SK-N-SH (cell line): ENCODE data around the gene SLC26A3. TPM values are rescaled to one million over a fixed set of nuclear protein-coding genes. Genes with fewer than 3 reads are reported as not detected.

ENCODE experiments used
- CTCF ChIA-PET: fragments of 300-600, 350-600 bp; formaldehyde crosslinking; extraction: SDS; loops from one replicate; lab custom pipeline; 2021; lab: Yijun Ruan, JAX
- POLR2A ChIA-PET: fragments of 350-600 bp; sonication (Branson Sonifier 250); formaldehyde crosslinking; extraction: SDS; loops from one replicate; lab custom pipeline; 2020; ENCODE audit warnings: antibody characterized with exemption, inconsistent platforms; lab: Yijun Ruan, JAX
- DNase-seq: peaks from one replicate; pipeline ENCODE4 v3.0.0; 2012
- H2AFZ ChIP-seq: fragments of 200-600 bp; sonication (generic); 2 replicates; pipeline ENCODE4 v1.8.1; 2016; ENCODE audit warnings: antibody characterized with exemption, mild to moderate bottlenecking, low read depth
- H3F3A ChIP-seq: fragments of 200-600 bp; sonication (generic); replicated peaks from 2 replicates; pipeline ENCODE3; 2016; ENCODE audit warnings: antibody characterized with exemption, mild to moderate bottlenecking; ENCODE audit not compliant: insufficient read depth
- H3K27ac ChIP-seq, 2 experiments: fragments of 200-500 bp in 1 of 2; fragments of 200-600 bp in 1 of 2; sonication (Bioruptor generic) in 1 of 2; sonication (generic), shearing (Covaris generic) in 1 of 2; 2 replicates each; pipeline versions ENCODE4 v1.5.1 to v1.6.1; 2014 to 2016; ENCODE audit warnings: low read depth in 2 of 2, inconsistent platforms in 1 of 2, low read length in 1 of 2, mild to moderate bottlenecking in 1 of 2, mixed read lengths in 1 of 2
- H3K27me3 ChIP-seq: fragments of 200-600 bp; sonication (generic), shearing (Covaris generic); 2 replicates; pipeline ENCODE4 v1.6.1; 2016; ENCODE audit warnings: mixed run types; ENCODE audit not compliant: insufficient read depth
- H3K36me3 ChIP-seq, 2 experiments: fragments of 200-500 bp in 1 of 2; fragments of 200-600 bp in 1 of 2; sonication (Bioruptor generic) in 1 of 2; sonication (generic) in 1 of 2; replicated peaks in 1 of 2; 2 replicates each; pipeline versions ENCODE3 to v1.5.1; 2014 to 2016; ENCODE audit warnings: low read length in 1 of 2, mild to moderate bottlenecking in 1 of 2; ENCODE audit not compliant: insufficient read depth in 2 of 2, control insufficient read depth in 1 of 2
- H3K4me1 ChIP-seq, 2 experiments: fragments of 200-500 bp in 1 of 2; fragments of 200-600 bp in 1 of 2; sonication (Bioruptor generic) in 1 of 2; sonication (generic), shearing (Covaris generic) in 1 of 2; 2 replicates each; pipeline versions ENCODE4 v1.5.1 to v1.6.1; 2014 to 2016; ENCODE audit warnings: low read depth in 1 of 2, low read length in 1 of 2, mixed run types in 1 of 2; ENCODE audit not compliant: insufficient read depth in 2 of 2, control insufficient read depth in 1 of 2
- H3K4me2 ChIP-seq: fragments of 200-600 bp; sonication (generic), shearing (Covaris generic); 2 replicates; pipeline ENCODE4 v1.6.1; 2017; ENCODE audit warnings: mixed run types
- H3K4me3 ChIP-seq, 2 experiments: fragments of 200-500 bp in 1 of 2; fragments of 200-600 bp in 1 of 2; sonication (Bioruptor generic) in 1 of 2; sonication (generic), shearing (Covaris generic) in 1 of 2; 2 replicates each; pipeline versions ENCODE4 v1.5.1 to v1.8.1; 2014 to 2016; ENCODE audit warnings: low read depth in 2 of 2, inconsistent platforms in 1 of 2, low read length in 1 of 2, mild to moderate bottlenecking in 1 of 2, mixed read lengths in 1 of 2, moderate library complexity in 1 of 2
- H3K79me2 ChIP-seq: fragments of 200-600 bp; sonication (generic); 2 replicates; pipeline ENCODE4 v1.8.1; 2017; ENCODE audit warnings: mild to moderate bottlenecking; ENCODE audit not compliant: insufficient read depth
- H3K9ac ChIP-seq: fragments of 200-600 bp; sonication (generic); 2 replicates; pipeline ENCODE4 v1.6.1; 2017; ENCODE audit warnings: mixed run types
- H3K9me2 ChIP-seq: fragments of 200-600 bp; sonication (generic); 2 replicates; pipeline ENCODE4 v1.6.1; 2017; ENCODE audit warnings: mixed run types
- H3K9me3 ChIP-seq: fragments of 200-600 bp; sonication (generic); 2 replicates; pipeline ENCODE4 v1.6.1; 2017; ENCODE audit warnings: mixed run types, mild to moderate bottlenecking, moderate library complexity
- H4K20me1 ChIP-seq: fragments of 200-600 bp; sonication (generic); 2 replicates; pipeline ENCODE4 v1.6.1; 2017; ENCODE audit warnings: mild to moderate bottlenecking, mixed run types; ENCODE audit not compliant: insufficient read depth
- CTCF ChIP-seq: fragments of 200-600 bp; sonication (generic); IDR thresholded peaks from 2 replicates; pipeline ENCODE4 v1.6.1; 2017; ENCODE audit warnings: antibody characterized with exemption, mild to moderate bottlenecking, moderate library complexity
- ELF1 ChIP-seq: IDR thresholded peaks from 2 replicates; pipeline ENCODE4 v1.4.0; 2012
- EP300 ChIP-seq, 2 experiments: IDR thresholded peaks; 2 replicates each; pipeline versions ENCODE4 v1.4.0 to v1.6.1; 2012; ENCODE audit warnings: borderline replicate concordance in 1 of 2, low read depth in 1 of 2, low read length in 1 of 2
- EZH2phosphoT487 ChIP-seq: fragments of 200-600 bp; sonication (generic); IDR thresholded peaks from 2 replicates; pipeline ENCODE4 v1.6.1; 2017; ENCODE audit warnings: low read depth, mixed run types, mild to moderate bottlenecking, antibody characterized with exemption, moderate library complexity, borderline replicate concordance
- FOSL2 ChIP-seq: IDR thresholded peaks from 2 replicates; pipeline ENCODE4 v1.4.0; 2012; ENCODE audit warnings: low read depth, mild to moderate bottlenecking, moderate library complexity, borderline replicate concordance
- GABPA ChIP-seq: IDR thresholded peaks from 2 replicates; pipeline ENCODE4 v1.4.0; 2012; ENCODE audit warnings: low read depth, mild to moderate bottlenecking
- GATA2 ChIP-seq: sonication (generic); formaldehyde crosslinking; IDR thresholded peaks from 2 replicates; pipeline ENCODE4 v1.5.0; 2020; ENCODE audit warnings: mild to moderate bottlenecking, missing genetic modification reagents
- IRF3 ChIP-seq: fragments of 150-350 bp; IDR thresholded peaks from 2 replicates; pipeline ENCODE4 v1.6.1; 2016; ENCODE audit warnings: mild to moderate bottlenecking, low read depth, low read length
- MXI1 ChIP-seq: IDR thresholded peaks from 2 replicates; pipeline ENCODE4 v1.6.1; 2012; ENCODE audit warnings: mild to moderate bottlenecking, low read depth, low read length, improper control_type of control experiment
- POLR2AphosphoS5 ChIP-seq: IDR thresholded peaks from 2 replicates; pipeline ENCODE4 v1.6.1; 2012; ENCODE audit warnings: low read depth, low read length
- RCOR1 ChIP-seq: fragments of 150-350 bp; IDR thresholded peaks from 2 replicates; pipeline ENCODE4 v1.6.1; 2017; ENCODE audit warnings: antibody characterized with exemption, low read length
- REST ChIP-seq: IDR thresholded peaks from 2 replicates; pipeline ENCODE4 v1.6.1; 2012; ENCODE audit warnings: mild to moderate bottlenecking, low read depth, low read length, moderate library complexity
- RXRA ChIP-seq: IDR thresholded peaks from 2 replicates; pipeline ENCODE4 v1.4.0; 2012; ENCODE audit warnings: low read depth, mild to moderate bottlenecking, borderline replicate concordance
- SIN3A ChIP-seq: IDR thresholded peaks from 2 replicates; pipeline ENCODE4 v1.6.1; 2012; ENCODE audit warnings: low read depth, mild to moderate bottlenecking, low read length, moderate library complexity, borderline replicate concordance
- TAF1 ChIP-seq: IDR thresholded peaks from 2 replicates; pipeline ENCODE4 v1.6.1; 2012; ENCODE audit warnings: low read depth, mild to moderate bottlenecking, low read length, moderate library complexity, borderline replicate concordance
- TCF12 ChIP-seq: IDR thresholded peaks from 2 replicates; pipeline ENCODE4 v1.4.0; 2012
- YY1 ChIP-seq: IDR thresholded peaks from 2 replicates; pipeline ENCODE4 v1.4.0; 2012; ENCODE audit warnings: low read depth, mild to moderate bottlenecking
- ZBTB33 ChIP-seq: IDR thresholded peaks from 2 replicates; pipeline ENCODE4 v1.4.0; 2012; ENCODE audit warnings: low read depth, borderline replicate concordance
- WGBS: methylation state at CpG from one replicate; pipeline ENCODE4 v1.1.6; 2017; ENCODE audit warnings: low lambda C conversion rate; 5-methylcytosine and 5-hydroxymethylcytosine counted together
- polyA plus RNA-seq, 3 experiments: library from polyadenylated mRNA; depleted of rRNA; stranded (reverse); fragments of >200 nt; gene quantifications; 2 replicates each; pipeline ENCODE4 v1.2.3, GENCODE V29; 2012

Gene SLC26A3
- polyA plus RNA-seq, 1 of the 3 experiments (the other 2 are of a cell fraction), result not detected

- TF ChIP-seq GABPA (no peak), YY1 (no peak), TCF12 (no peak), CTCF (no peak), IRF3 (no peak), EZH2phosphoT487 (no peak), MXI1 (no peak), FOSL2 (no peak), TAF1 (no peak), SIN3A (no peak), ZBTB33 (no peak), RXRA (no peak), POLR2AphosphoS5 (no peak), ELF1 (no peak), EP300 (IDR thresholded peaks at IDR 0.05; ENCODE audit: borderline replicate concordance in 1 of 2, low read depth in 1 of 2, low read length in 1 of 2) (no peak), GATA2 (CRISPR knock-in tag) (no peak), RCOR1 (no peak), REST (no peak)
- Histone ChIP-seq H2AFZ (no peak overlapping the region), H3K27ac (no peak overlapping the region), H3K4me3 (no peak overlapping the region), H3K27me3 (no peaks in the 10 kb centered on the region), H3K9me2 (no peaks in the 10 kb centered on the region), H3K9ac (no peak overlapping the region), H3K9me3 (no peaks in the 10 kb centered on the region), H3K4me2 (no peak overlapping the region), H3F3A (no peaks in the 10 kb centered on the region), H3K79me2 (no peaks in the 10 kb centered on the region), H3K4me1 (no peaks in the 10 kb centered on the region), H4K20me1 (no peaks in the 10 kb centered on the region), H3K36me3 (no peaks in the 10 kb centered on the region)
- no peak for DNase-seq
- CTCF ChIA-PET, result no interaction called here
- POLR2A ChIA-PET, result no interaction called here
- WGBS, result 74% methylated on average over 3 of the region's 3 CpGs
Measured at GRCh38 chr7:107810626-107811025, 7.6 kb upstream of the SLC26A3 start.
